ENCODE data around the gene LIME1. TPM values are rescaled to one million over a fixed set of nuclear protein-coding genes. Genes with fewer than 3 reads are reported as not detected.

LIME1 gene
- total and polyA plus RNA-seq, 8 donors: 2.6 to 46.6 (median 3.5) TPM

DNA sequence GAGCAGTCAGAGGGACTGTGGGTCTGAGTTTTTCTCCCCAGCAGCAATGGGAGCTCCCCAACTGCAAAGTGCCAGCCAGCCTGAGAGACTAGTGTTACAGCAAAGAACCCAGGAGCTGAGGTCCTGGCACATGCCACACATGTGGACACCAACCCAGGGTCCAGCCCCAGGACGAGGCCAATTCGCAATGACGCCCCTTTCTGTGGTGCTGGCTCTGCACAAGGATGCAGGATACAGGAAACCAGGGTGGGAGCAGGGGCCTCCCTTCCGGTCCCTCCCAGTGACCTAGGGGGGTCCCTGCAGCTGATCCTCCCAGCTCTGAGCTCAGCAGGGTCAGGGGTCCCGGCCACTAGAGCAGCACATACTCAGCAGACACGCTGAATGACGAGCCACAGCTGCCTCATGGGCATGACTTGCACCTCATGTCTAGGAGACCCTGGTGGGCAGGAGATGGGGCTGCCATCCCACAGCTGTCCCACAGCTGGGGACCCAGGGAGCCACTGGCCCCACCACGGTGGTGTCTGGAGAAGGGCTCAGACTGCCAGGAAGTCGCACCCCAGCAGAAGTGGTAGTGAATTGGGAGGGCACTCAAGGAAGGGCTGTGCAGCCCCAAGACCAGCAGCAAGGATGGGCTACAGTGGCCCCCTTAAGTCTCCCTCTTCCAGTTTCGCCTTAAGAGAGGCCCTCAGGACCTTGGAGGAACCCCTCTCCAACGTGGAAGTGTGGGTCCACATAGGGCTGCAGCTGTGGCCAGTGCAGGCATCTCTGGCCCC, 32.3 kb upstream of the LIME1 start:
- FAIRE-seq (no peak), DNase-seq (peak in 1 of 6 donors; percentile 61), ATAC-seq (no peak)
- Histone ChIP-seq H3K9me3 (no peaks in the 10 kb centered on the region), H3K27me3 (no peaks in the 10 kb centered on the region), H3K4me3 (no peak overlapping the region), H3K27ac (no peak overlapping the region), H3K36me3 (peaks cover 0 to 7% (median 0%) of the 10 kb centered on the region in 3 donors), H3K4me1 (peaks cover 0 to 12% (median 6%) of the 10 kb centered on the region in 3 donors)
- WGBS, 2 donors: 87 to 91% methylated on average over 11 of the region's 11 CpGs
- intact Hi-C loops (cut with DNase I): no loop called here
- TF ChIP-seq, protein P1, sequence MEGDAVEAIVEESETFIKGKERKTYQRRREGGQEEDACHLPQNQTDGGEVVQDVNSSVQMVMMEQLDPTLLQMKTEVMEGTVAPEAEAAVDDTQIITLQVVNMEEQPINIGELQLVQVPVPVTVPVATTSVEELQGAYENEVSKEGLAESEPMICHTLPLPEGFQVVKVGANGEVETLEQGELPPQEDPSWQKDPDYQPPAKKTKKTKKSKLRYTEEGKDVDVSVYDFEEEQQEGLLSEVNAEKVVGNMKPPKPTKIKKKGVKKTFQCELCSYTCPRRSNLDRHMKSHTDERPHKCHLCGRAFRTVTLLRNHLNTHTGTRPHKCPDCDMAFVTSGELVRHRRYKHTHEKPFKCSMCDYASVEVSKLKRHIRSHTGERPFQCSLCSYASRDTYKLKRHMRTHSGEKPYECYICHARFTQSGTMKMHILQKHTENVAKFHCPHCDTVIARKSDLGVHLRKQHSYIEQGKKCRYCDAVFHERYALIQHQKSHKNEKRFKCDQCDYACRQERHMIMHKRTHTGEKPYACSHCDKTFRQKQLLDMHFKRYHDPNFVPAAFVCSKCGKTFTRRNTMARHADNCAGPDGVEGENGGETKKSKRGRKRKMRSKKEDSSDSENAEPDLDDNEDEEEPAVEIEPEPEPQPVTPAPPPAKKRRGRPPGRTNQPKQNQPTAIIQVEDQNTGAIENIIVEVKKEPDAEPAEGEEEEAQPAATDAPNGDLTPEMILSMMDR (IDR thresholded peaks at IDR 0.05): no peak

DNA sequence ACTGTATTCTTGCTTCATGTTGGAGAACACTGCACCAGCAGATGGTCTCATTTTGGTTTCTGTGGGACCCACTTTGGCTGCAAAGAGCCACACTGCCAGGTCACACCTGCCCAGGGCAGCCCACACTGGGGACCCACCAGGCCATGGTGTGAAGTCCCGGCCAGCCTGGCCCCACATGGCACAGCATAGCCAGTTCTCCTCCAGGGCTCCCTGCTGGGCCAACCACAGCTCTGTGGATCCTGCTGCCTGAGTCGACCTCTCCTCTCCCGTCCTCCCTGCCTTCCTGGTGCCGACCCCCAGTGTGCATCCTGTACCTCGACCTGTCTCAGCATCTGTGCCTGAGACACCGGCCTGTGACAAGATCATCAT, 31.7 kb upstream of the LIME1 start:
- Histone ChIP-seq H3K36me3 (peaks cover 0 to 7% (median 0%) of the 10 kb centered on the region in 3 donors), H3K27me3 (no peaks in the 10 kb centered on the region), H3K27ac (no peak overlapping the region), H3K9me3 (no peaks in the 10 kb centered on the region), H3K4me3 (no peak overlapping the region), H3K4me1 (peaks cover 0 to 16% (median 6%) of the 10 kb centered on the region in 3 donors)
- ATAC-seq (no peak), FAIRE-seq (no peak), DNase-seq (peak in 1 of 6 donors; percentile 63)
- 80 to 88% methylated on average over 6 of the region's 6 CpGs for WGBS, 2 donors
- TF ChIP-seq, protein P1 (IDR thresholded peaks at IDR 0.05): no peak
- intact Hi-C loops (cut with DNase I): no loop called here

DNA sequence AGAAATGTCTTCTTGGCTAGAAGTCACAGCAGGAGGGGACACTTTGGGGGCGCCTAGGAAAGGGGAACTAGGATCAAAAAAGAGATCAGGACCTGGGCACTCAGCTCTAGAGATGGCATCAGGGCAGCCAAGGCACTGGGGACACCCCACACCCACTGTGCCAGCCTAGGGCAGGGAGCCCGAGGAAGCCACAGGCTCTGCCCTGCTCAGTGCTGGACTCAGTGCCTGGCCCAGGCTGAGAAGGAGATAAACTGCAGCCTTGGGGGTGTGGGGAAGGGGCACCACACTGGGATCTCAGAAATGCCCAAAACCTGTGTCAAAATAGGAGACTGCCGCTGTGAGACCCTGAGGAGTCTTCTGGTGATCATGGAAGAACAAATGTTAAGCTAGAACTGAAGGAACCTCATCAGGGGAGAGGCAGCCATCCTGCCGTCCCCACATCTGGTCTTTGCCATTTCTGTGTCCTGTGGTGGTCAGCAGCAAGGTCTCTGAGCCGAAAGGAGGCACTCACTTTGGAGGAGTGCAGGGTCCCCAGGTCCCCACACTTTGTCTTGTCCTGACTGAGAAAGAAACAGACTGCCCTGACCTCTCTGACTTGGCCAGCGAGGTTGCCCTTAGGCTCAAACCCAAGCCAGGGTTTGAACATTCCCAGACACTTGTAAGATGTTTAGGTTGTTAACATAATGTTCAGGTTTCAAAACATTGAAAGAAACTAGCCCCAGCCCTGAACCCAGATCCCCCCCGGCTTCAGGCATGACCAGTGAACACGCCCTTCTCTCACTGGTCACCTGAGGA, 31.0 kb upstream of the LIME1 start:
- H3K4me3 ChIP-seq: no peak overlapping the region
- DNase-seq (peak in 1 of 6 donors; percentile 15), ATAC-seq (no peak), FAIRE-seq (no peak)
- TF ChIP-seq, protein P1 (IDR thresholded peaks at IDR 0.05): no peak
- no peaks in the 10 kb centered on the region for H3K9me3 ChIP-seq
- H3K4me1 ChIP-seq: peaks cover 0 to 16% (median 6%) of the 10 kb centered on the region in 3 donors
- no peak overlapping the region for H3K27ac ChIP-seq
- peaks cover 0 to 7% (median 0%) of the 10 kb centered on the region in 3 donors for H3K36me3 ChIP-seq
- WGBS, 2 donors: 85 to 92% methylated on average over 8 of the region's 8 CpGs
- H3K27me3 ChIP-seq: no peaks in the 10 kb centered on the region
- intact Hi-C loops (cut with DNase I): no loop called here

DNA sequence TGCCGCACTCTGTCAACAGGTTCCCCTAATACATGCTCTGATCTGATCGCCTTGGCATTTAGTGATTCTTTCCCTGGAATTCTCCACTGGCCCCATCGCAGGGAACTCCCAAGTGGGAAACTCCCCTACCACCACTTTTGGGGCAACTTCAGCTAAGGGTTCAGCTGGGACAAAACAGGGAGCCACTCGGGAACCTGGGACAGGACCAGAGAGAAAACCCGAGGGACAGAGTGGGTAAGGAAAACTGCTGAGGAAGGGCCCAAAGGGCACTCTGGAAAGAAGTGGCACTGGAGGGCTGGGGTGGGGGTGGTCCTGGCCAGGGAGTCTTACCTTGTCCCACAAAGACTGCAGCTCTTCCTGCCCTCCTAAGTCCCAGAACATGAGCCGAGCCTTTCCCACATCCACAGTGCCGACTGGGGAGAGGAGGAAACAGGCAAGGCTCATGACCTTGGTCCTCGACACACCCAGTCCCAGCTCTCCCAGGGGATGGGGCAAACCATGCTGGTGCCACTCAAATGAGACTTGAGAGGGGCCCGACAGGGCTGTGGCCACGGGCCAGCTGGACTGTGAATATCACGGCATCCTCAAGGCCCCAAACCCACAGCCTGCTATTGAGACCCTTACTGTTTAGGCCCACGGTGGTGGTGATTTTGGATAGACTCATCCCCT, 30.3 kb upstream of the LIME1 start:
- no peaks in the 10 kb centered on the region for H3K27me3 ChIP-seq
- 57 to 71% methylated on average over 12 of the region's 12 CpGs for WGBS, 2 donors
- ATAC-seq: no peak

More for the DNA sequence above, 30.3 kb upstream of the LIME1 start:
- H3K27ac ChIP-seq: no peak overlapping the region
- TF ChIP-seq, protein P1 (IDR thresholded peaks at IDR 0.05): no peak
- peaks cover 0 to 16% (median 6%) of the 10 kb centered on the region in 3 donors for H3K4me1 ChIP-seq
- intact Hi-C loops (cut with DNase I): no loop called here
- peaks cover 0 to 7% (median 0%) of the 10 kb centered on the region in 3 donors for H3K36me3 ChIP-seq
- peak overlapping the region in 2 of 4 donors; percentile 62 to 97 for H3K4me3 ChIP-seq
- H3K9me3 ChIP-seq: no peaks in the 10 kb centered on the region
- DNase-seq (peak in 1 of 6 donors; percentile 19), FAIRE-seq (no peak)
